Mesothelial cell of epicardium (in vitro differentiated cells): ENCODE measurements around the gene CTNNA1. TPM values are rescaled to one million over a fixed set of nuclear protein-coding genes. Genes with fewer than 3 reads are reported as not detected.
A peak's percentile ranks its signal among the peaks of the same experiment; 100 is the strongest.

ENCODE experiments used
- DNase-seq, 2 experiments: peaks; one replicate each; pipeline ENCODE4 v3.0.0; 2021; ENCODE audit warnings: low spot score in 2 of 2; ENCODE audit not compliant: unreplicated experiment in 2 of 2
- H3K27ac Mint-ChIP-seq: 2 replicates; pipeline ENCODE4 v1.8.0; 2021; ENCODE audit warnings: mixed read lengths
- H3K27me3 Mint-ChIP-seq: 2 replicates; pipeline ENCODE4 v1.8.0; 2021; ENCODE audit warnings: low read depth, mixed read lengths
- H3K36me3 Mint-ChIP-seq: 2 replicates; pipeline ENCODE4 v1.8.0; 2021; ENCODE audit warnings: mixed read lengths
- H3K4me1 Mint-ChIP-seq: 2 replicates; pipeline ENCODE4 v1.8.0; 2021; ENCODE audit warnings: mixed read lengths
- H3K4me3 Mint-ChIP-seq: 2 replicates; pipeline ENCODE4 v1.8.0; 2021; ENCODE audit warnings: mild to moderate bottlenecking, moderate library complexity, mixed read lengths
- H3K9me3 Mint-ChIP-seq: 2 replicates; pipeline ENCODE4 v1.8.0; 2021; ENCODE audit warnings: mixed read lengths
- total RNA-seq: library from RNA; stranded (reverse); gene quantifications from 3 replicates; pipeline ENCODE4 v1.2.1, GENCODE V29; 2021
- TF ChIP-seq, protein P1 (sequence below): fragments of 200-600 bp; sonication (generic); IDR thresholded peaks from one replicate; pipeline ENCODE4 v1.5.0; 2021; ENCODE audit warnings: antibody characterized with exemption; ENCODE audit not compliant: unreplicated experiment

The CTNNA1 gene
- total RNA-seq, 1 donor from 2014 or later, result 427 TPM

DNA sequence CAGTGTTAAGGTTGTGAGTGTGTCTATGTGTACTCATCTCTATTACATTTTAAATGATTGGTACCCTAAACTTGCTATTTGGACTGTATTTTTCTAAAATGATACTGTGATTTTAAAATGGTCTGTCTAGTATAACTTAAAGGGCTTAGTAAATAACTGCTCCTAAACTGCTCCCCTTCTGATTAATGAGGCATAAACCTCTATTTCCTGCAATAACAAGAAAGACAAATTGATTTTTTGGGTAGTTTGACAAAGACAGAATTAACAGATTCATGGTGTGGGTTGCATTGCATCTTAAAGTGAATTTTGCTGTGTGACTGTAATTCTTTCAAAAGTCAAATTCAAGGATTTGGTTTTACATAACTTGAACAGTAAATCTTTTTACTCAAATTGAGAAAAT is 130.0 kb downstream of the CTNNA1 start:
- H3K9me3 Mint-ChIP-seq, result no peaks in the 10 kb centered on the region
- TF ChIP-seq, protein P1, sequence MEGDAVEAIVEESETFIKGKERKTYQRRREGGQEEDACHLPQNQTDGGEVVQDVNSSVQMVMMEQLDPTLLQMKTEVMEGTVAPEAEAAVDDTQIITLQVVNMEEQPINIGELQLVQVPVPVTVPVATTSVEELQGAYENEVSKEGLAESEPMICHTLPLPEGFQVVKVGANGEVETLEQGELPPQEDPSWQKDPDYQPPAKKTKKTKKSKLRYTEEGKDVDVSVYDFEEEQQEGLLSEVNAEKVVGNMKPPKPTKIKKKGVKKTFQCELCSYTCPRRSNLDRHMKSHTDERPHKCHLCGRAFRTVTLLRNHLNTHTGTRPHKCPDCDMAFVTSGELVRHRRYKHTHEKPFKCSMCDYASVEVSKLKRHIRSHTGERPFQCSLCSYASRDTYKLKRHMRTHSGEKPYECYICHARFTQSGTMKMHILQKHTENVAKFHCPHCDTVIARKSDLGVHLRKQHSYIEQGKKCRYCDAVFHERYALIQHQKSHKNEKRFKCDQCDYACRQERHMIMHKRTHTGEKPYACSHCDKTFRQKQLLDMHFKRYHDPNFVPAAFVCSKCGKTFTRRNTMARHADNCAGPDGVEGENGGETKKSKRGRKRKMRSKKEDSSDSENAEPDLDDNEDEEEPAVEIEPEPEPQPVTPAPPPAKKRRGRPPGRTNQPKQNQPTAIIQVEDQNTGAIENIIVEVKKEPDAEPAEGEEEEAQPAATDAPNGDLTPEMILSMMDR, result no peak
- peaks cover 55% of the 10 kb centered on the region for H3K4me1 Mint-ChIP-seq
- H3K4me3 Mint-ChIP-seq, result no peak overlapping the region
- H3K27me3 Mint-ChIP-seq, result no peaks in the 10 kb centered on the region
- H3K27ac Mint-ChIP-seq, result peak overlapping the region; percentile 68
- DNase-seq, result no peak
- H3K36me3 Mint-ChIP-seq, result peaks cover 35% of the 10 kb centered on the region

DNA sequence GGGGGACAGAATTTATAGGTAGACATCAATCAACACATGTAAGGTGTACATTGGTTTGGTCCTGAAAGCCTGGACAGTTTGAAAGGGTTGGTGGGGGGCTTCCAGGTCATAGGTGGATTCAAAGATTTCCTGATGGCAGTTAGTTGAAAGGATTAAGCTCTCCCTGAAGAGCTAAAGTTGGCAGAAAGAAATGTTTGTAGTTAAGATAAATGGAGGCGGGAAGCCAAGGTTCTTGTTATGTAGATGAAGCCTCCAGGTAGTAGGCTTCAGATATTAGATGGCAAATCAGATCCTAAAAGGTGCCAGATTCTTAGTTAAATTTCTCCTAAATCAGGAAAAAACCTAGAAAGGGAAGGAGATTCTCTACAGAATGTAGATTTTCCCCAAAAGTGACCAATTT is 130.9 kb downstream of the CTNNA1 start:
- peaks cover 48% of the 10 kb centered on the region for H3K4me1 Mint-ChIP-seq
- no peaks in the 10 kb centered on the region for H3K27me3 Mint-ChIP-seq
- TF ChIP-seq, protein P1, result no peak
- no peak overlapping the region for H3K4me3 Mint-ChIP-seq
- no peaks in the 10 kb centered on the region for H3K9me3 Mint-ChIP-seq
- H3K36me3 Mint-ChIP-seq, result peaks cover 36% of the 10 kb centered on the region
- H3K27ac Mint-ChIP-seq, result peak overlapping the region; percentile 68
- no peak for DNase-seq

DNA sequence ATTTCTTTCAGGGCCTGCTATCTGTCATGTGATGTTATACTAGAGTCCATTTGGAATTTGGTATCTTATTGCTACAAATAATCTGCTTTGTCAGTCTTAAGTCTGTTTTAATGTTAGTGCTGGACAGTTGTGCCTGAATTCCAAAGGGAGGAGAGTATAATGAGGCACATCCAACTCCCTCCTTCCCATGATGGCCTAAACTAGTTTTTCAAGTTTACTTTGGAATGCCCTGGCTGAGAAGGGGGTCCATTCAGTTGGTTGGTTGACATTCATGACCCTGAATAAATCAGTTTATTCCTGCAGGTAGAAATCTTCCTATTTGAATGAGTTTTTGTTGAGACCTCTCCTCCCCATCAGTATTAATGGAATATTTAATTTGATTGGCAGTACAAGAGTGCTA is 131.3 kb downstream of the CTNNA1 start:
- H3K36me3 Mint-ChIP-seq, result peaks cover 37% of the 10 kb centered on the region
- DNase-seq, result no peak
- H3K4me3 Mint-ChIP-seq, result no peak overlapping the region
- peaks cover 48% of the 10 kb centered on the region for H3K4me1 Mint-ChIP-seq
- TF ChIP-seq, protein P1, result no peak
- H3K27ac Mint-ChIP-seq, result peak overlapping the region; percentile 48
- H3K9me3 Mint-ChIP-seq, result peaks cover 1% of the 10 kb centered on the region
- H3K27me3 Mint-ChIP-seq, result no peaks in the 10 kb centered on the region

GRCh38 chr5:138889994-138890393 is 136.8 kb downstream of the CTNNA1 start:
- TF ChIP-seq, protein P1, result no peak
- Mint-ChIP-seq H3K4me1 (peaks cover 21% of the 10 kb centered on the region), H3K27ac (no peak overlapping the region), H3K36me3 (peaks cover 48% of the 10 kb centered on the region), H3K9me3 (peaks cover 15% of the 10 kb centered on the region), H3K4me3 (no peak overlapping the region), H3K27me3 (no peaks in the 10 kb centered on the region)
- DNase-seq, result no peak

DNA sequence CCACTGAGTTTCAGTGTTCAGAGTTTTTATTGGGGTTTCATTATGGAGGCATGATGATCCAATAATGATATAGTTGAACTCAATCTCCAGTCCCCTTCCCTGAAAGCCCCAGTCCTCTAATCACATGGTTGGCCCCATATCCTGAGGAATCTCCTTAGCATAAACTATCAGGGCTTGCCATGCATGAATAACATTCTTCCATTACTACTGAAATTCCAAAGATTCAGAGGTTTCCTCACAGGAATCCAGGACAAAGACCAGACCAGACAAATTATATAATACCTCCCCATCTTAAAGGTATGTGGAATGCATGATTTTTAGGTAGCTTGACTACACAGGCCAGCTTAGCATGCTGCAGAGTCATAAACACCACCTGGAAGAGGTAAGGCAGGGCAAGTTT is 137.4 kb downstream of the CTNNA1 start:
- H3K27me3 Mint-ChIP-seq, result no peaks in the 10 kb centered on the region
- H3K27ac Mint-ChIP-seq, result peak overlapping the region; percentile 4
- no peak for DNase-seq
- TF ChIP-seq, protein P1, result no peak
- H3K36me3 Mint-ChIP-seq, result peaks cover 49% of the 10 kb centered on the region
- H3K9me3 Mint-ChIP-seq, result peaks cover 15% of the 10 kb centered on the region
- H3K4me1 Mint-ChIP-seq, result peaks cover 15% of the 10 kb centered on the region
- no peak overlapping the region for H3K4me3 Mint-ChIP-seq

DNA sequence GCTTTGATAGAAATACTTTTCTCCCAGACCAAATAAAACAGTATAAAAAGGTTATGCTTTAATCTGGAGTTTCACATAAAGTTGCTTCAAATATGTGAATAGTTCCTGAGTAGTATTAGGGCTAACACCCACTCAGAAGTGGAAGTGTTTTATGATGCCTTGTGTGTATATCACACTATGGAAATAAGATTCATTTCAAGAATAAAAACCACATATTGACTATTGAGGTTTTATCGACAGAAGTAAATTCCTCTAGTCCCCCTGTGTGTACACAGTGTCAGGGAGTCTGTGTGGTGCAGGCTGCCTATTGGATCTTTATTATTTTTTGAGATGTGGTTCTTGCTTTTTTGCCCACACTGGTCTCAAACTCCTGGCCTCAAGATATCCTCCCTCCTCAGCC is 142.7 kb downstream of the CTNNA1 start:
- no peak overlapping the region for H3K4me3 Mint-ChIP-seq
- peaks cover 21% of the 10 kb centered on the region for H3K4me1 Mint-ChIP-seq
- H3K27me3 Mint-ChIP-seq, result no peaks in the 10 kb centered on the region
- H3K9me3 Mint-ChIP-seq, result peaks cover 8% of the 10 kb centered on the region
- no peak overlapping the region for H3K27ac Mint-ChIP-seq
- no peak for DNase-seq
- H3K36me3 Mint-ChIP-seq, result peaks cover 44% of the 10 kb centered on the region
- TF ChIP-seq, protein P1, result no peak
